HUDEP-2 (cell line): ENCODE data around the gene PIGT.

Experiments used
- DNase-seq, 76 experiments: peaks; one replicate each; lab custom pipeline; 2025; ENCODE audit not compliant: unreplicated experiment in 76 of 76; lab: John Stamatoyannopoulos, UW

PIGT gene

GRCh38 chr20:45426320-45427016, 10.5 kb downstream of the PIGT start:
- DNase-seq: peak in 2 of 76 experiments; percentile 13 to 15

DNA sequence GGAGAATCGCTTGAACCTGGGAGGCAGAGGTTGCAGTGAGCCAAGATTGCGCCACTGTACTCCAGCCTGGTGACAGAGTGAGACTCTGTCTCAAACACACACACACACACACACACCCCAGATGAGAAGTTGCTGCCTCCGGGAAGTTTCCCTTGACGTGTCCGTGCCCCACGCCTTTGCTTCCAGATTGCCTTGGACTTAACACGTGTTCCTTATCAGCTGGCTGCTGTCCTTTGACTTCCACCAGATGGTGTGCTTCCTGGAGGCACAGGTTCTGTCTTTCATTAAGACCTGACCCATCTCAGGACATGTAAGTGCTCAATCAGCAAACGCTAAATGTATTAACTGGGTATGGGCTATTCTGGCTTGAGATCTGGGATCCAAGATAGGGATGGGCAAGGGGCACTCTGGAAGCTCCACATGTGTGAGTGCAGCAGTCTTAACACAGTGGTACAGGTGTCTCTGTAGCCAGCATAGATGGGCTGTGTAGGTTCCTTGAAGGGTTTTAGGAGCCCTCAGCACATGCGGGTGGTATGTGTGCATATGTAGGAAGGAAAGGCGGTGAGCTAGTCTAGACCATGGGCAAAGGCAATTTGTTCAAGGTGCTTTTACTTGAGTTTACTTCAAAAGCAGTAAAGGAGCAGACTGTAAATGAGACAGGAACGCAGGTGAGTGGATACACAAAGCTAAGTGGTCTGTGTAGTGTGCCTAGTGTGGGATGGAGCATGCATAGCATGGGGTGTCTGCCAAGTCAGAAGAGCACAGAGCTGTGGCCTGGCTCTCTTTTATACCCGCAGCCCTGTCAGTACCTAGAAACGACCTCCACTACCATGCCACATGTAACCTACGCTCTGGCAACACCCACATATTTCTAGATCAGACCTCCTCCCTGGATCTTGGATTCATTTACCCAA, 11.6 kb downstream of the PIGT start:
- peak in 23 of 76 experiments; percentile 5 to 65 (median 36) for DNase-seq

GRCh38 chr20:45429618-45430017, 13.7 kb downstream of the PIGT start:
- no peak for DNase-seq

DNA sequence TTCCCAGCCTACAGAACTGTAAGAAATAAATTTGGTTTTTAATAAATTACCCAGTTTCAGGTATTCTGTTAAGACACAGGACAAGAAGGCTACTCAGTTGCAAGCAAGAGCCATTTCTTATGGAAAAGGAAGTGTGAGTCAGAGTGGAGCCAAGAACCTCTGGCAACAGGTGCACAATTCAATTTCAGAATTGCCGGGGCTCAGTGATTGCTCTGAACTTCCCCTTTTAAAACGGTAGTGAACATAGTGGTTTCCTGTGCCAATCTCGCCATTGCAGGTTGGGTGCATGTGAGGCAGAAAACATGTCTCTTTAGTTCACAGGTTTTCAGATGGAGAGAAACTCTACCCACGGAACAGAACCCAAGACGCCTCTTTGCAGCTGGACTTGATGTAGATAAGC, 16.4 kb downstream of the PIGT start:
- no peak for DNase-seq

DNA sequence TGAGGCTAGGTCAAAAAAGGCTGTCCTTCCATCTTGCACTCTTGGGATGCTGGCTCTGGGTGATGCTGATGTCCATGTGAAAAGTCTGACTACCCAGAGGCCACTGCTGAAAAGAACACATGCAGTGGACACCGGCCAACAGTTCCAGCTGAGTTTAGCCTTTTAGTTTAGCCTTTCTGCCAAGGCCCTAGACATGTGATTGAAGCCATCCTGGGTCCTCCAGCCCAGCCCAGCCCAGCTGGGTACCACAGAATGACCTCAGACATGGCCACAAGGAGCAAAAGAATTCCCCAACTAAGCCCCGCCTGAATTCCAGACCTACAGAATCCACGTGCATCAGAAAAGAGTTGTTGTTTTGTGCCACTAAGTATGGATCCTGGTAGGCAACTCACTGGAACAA, 17.4 kb downstream of the PIGT start:
- no peak for DNase-seq

DNA sequence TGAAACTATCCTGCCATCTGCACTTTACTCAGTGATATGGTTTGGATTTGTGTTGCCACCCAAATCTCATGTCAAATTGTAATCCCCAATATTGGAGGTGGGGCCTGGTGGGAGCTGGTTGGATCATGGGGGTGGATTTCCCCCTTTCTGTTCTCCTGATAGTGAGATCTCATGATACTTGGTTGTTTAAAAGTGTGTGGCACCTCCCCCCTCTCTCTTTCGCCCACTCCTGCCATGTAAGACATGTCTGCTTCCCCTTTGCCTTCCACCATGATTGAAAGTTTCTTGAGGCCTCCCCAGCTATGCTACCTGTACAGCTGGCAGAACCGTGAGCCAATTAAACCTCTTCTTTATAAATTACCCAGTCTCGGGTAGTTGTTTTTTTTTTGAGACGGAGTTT, 18.0 kb downstream of the PIGT start:
- DNase-seq: no peak

GRCh38 chr20:45436732-45437485, 21.0 kb downstream of the PIGT start:
- peak in 72 of 76 experiments; percentile 11 to 91 (median 70) for DNase-seq

GRCh38 chr20:45440424-45440823, 24.5 kb downstream of the PIGT start:
- DNase-seq: no peak

- no peak for DNase-seq
Measured at GRCh38 chr20:45440891-45441685, 25.1 kb downstream of the PIGT start.

DNA sequence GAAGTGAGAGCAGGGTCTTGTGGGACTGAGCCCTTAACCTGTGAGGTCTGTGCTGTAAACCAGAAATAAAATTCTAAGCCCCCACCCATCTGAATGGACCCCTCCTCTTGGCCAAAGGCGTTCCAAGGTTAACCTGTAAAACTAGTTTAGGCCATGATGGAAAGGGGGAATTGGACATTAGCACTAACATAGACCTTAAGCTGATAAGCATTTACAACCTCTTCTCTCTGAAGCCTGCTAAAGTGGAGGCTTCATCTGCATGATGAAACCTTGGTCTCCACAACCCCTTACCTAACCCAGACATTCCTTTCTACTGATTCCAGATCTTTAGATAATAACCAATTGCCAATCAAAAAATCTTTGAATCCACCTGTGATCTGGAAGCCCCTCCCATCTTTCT, 25.8 kb downstream of the PIGT start:
- DNase-seq: no peak

GRCh38 chr20:45444050-45444449, 28.1 kb downstream of the PIGT start:
- DNase-seq: no peak

DNA sequence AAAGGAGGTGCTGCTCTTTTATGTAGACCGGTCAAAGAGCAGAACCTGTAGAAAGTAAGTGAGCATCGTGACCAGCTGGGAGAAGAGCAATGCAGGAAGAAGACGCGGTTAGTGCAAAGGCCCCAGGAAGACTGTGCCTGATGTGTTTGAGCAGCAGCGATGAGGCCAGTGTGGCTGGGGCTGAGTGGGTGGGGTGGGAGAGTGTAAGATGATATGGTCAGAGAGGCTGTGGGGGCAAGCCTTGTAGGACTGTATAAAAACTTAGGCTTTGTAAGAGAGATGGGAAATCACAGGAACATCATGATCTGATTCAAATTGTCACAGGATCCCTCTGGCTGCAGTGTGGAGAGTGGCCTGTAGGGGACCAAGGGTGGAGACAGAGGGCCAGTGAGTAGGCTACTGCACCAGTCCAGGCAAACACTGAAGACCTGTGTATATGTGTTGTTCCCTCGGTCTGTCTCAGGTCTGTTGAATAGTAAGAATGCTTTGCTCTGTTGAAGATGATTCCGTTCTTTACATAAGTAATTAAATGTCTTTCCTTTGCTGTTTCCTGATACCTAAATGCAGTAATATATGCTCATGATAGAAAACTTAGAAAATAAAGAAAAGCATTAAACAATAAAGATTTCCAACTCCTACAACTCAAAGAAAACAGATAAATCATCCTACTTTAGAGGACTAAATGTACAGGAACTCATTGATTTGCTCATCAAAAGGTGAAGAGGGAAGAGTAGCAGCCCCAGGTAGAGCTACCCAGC, 30.0 kb downstream of the PIGT start:
- DNase-seq: peak in 41 of 76 experiments; percentile 2 to 60 (median 31)

- no peak for DNase-seq
Measured at GRCh38 chr20:45448270-45448669, 32.3 kb downstream of the PIGT start.

DNA sequence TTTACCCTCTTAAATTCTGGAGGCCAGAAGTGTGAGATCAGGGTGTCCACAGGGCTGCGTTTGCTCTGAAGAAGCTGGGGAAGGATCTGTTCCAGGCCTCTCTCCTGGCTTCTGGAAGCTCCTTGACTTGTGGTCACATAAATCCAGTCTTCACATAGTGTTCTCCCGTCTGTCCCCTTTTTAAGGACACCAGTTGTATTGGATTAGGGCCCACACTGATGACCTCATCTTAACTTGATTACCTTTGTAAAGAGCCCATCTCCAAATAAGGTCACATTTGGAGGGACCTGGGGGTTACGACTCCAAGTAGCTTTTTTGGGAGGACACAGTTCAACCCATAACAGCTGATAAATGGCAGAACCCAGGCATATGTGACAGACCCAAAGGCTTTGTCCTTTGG, 33.6 kb downstream of the PIGT start:
- no peak for DNase-seq

DNA sequence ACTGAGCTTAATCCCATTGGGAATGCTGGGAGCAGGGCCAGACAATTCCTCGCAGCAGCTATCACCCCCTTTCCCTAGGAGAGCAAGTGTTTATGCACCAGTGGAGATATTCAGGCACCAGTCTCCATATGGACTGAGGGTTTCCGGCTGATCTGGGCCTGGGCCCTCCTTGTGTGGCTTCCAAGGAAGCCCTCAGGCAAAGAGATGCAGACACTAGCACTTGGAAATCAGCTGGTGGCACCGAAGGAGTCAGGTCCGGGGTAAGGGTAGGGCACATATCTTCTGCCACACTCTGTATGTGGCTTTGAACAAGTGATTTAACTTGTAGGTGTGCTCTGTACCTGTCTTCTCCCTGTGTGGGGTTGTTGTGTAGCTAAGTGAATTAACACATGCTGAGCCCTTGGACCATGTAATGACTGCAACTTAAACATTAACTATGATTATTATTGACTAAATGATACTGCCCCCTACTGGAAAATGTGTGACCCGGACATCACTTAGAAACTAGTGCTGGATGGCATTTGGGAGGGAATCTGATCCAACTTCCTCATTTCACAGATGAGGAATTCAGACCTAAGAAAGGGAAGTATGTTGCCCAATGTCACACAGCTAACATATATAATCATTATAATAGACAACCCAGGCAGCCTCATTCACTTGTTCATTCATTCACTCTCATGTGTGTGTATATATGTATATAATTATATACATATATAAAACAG, 34.3 kb downstream of the PIGT start:
- peak in 31 of 76 experiments; percentile 17 to 64 (median 46) for DNase-seq

DNA sequence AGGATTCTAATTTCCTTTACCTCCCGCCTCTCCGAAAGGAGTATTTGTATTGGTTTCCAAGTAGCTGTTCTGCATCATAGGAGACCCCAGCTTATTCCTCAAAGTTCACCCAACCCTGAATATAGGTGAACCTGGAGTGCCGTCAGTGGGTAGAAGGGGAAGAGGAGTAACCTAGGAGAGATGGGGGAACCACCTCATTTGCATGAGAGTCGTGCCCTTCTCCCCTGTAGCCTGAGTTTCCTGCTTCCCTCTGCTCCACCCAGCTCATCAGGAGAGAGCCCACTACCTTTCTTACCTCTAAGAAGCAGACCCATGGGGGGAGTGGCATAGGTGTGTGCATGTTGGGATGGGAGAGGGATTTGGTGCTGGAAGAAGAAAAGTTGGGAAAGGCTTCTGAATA, 36.3 kb downstream of the PIGT start:
- DNase-seq: no peak

- no peak for DNase-seq
Measured at GRCh38 chr20:45452772-45453691, 37.1 kb downstream of the PIGT start.

DNA sequence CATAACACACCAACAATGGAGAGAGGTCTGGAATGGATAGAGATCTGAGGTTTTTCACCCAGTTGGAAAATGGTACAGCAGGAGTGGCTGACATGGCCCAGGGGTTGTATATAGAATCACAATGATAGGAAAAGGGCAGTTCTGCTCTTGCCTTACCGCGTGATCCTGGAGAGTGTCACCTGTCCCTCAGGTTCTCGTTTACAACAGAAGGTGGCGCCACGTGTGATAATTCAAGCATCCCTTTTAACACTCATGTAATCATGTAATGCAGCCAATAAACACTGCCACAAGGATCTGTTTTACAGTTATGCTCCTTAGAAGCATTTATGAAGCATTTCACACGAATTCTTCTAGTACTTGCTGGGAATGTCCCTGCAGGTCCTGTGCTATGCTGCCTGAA, 40.7 kb downstream of the PIGT start:
- peak in 16 of 76 experiments; percentile 1 to 23 (median 12) for DNase-seq
